ENCODE measurements around the gene NBAS. TPM values are rescaled to one million over a fixed set of nuclear protein-coding genes. Genes with fewer than 3 reads are reported as not detected.

NBAS gene
- total RNA-seq, 1 experiment from 2014 or later, result 32.5 TPM

DNA sequence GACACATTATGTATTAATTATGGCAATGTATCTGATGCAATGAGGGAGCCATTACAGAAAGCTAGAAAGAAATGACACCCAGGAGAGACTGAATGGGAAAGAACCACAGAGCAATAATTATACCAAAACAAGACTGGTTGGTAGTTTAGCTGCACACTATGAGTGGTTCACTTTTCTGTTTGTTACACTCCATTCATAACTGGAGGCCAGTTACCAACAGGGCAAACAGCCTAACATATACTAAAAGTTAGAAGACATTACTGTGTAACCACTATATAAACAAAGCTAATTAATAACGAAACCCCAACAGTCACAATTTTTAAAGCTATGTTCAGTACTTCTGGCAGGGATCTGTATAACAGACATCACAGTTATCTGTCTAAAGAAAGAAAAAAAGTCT is 49.4 kb downstream of the NBAS start:
- H3K23me2 ChIP-seq (ENCODE audit: insufficient read length, low read depth, low read length, poor library complexity, severe bottlenecking), result no peaks in the 10 kb centered on the region
- no peak overlapping the region for H3K23ac ChIP-seq (ENCODE audit: insufficient read length, low read depth, low read length)
- no peaks in the 10 kb centered on the region for H3K79me1 ChIP-seq (ENCODE audit: insufficient read depth, low read depth, low read length, poor library complexity, severe bottlenecking)
- H3K79me2 ChIP-seq (ENCODE audit: insufficient read depth, low read length), result no peaks in the 10 kb centered on the region
- H3K27me3 ChIP-seq (ENCODE audit: insufficient read depth, low read length), result no peaks in the 10 kb centered on the region
- no peak overlapping the region for H2BK15ac ChIP-seq (ENCODE audit: low read depth, low read length)
- H3K4me1 Mint-ChIP-seq, result no peaks in the 10 kb centered on the region
- H4K5ac ChIP-seq (ENCODE audit: insufficient read length, low read depth, low read length), result no peak overlapping the region
- H3K4ac ChIP-seq (ENCODE audit: low read depth, low read length), result no peak overlapping the region
- H3K36me3 Mint-ChIP-seq (ENCODE audit: insufficient read depth in 1 of 3, low read depth in 3 of 3), result peaks cover 8 to 20% (median 14%) of the 10 kb centered on the region in 3 experiments; a peak in 5 of 7 replicates
- no peak overlapping the region for H3T11ph ChIP-seq (ENCODE audit: low read length)
- no peak overlapping the region for H2BK12ac ChIP-seq (ENCODE audit: insufficient read length, low read depth, low read length)
- H3K4me3 Mint-ChIP-seq, result no peak overlapping the region
- H3K27me3 Mint-ChIP-seq (ENCODE audit: low read depth), result no peaks in the 10 kb centered on the region; the same call in 1 of the 2 replicates
- no peak overlapping the region for H3K27ac Mint-ChIP-seq
- no peak overlapping the region for H2BK20ac ChIP-seq (ENCODE audit: low read depth, low read length, poor library complexity, severe bottlenecking)
- no peak overlapping the region for H2BK5ac ChIP-seq (ENCODE audit: insufficient read length, low read length)
- H3K18ac ChIP-seq (ENCODE audit: insufficient read length, low read depth, low read length), result no peak overlapping the region
- H3K4me1 ChIP-seq (ENCODE audit: insufficient read depth, low read length), result no peaks in the 10 kb centered on the region
- no peak for DNase-seq
- H2AK5ac ChIP-seq (ENCODE audit: insufficient read length, low read length), result no peak overlapping the region
- no peak overlapping the region for H3K14ac ChIP-seq (ENCODE audit: insufficient read depth, low read length)
- no peaks in the 10 kb centered on the region; a peak in 1 of 5 replicates for H3K9me3 Mint-ChIP-seq
- H3K4me2 ChIP-seq (ENCODE audit: insufficient read depth, insufficient read length, low read length), result no peak overlapping the region
- WGBS (ENCODE audit: extremely low coverage, insufficient read length, low lambda C conversion rate), result no CpG with 5 or more reads among the region's 1 CpG
- TF ChIP-seq, protein P1, sequence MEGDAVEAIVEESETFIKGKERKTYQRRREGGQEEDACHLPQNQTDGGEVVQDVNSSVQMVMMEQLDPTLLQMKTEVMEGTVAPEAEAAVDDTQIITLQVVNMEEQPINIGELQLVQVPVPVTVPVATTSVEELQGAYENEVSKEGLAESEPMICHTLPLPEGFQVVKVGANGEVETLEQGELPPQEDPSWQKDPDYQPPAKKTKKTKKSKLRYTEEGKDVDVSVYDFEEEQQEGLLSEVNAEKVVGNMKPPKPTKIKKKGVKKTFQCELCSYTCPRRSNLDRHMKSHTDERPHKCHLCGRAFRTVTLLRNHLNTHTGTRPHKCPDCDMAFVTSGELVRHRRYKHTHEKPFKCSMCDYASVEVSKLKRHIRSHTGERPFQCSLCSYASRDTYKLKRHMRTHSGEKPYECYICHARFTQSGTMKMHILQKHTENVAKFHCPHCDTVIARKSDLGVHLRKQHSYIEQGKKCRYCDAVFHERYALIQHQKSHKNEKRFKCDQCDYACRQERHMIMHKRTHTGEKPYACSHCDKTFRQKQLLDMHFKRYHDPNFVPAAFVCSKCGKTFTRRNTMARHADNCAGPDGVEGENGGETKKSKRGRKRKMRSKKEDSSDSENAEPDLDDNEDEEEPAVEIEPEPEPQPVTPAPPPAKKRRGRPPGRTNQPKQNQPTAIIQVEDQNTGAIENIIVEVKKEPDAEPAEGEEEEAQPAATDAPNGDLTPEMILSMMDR (conservative IDR thresholded peaks at IDR 0.05), result no peak
- H4K91ac ChIP-seq (ENCODE audit: insufficient read length, low read depth, low read length), result no peak overlapping the region
- no peak overlapping the region for H2AFZ ChIP-seq (ENCODE audit: low read length)
- no peaks in the 10 kb centered on the region for H4K20me1 ChIP-seq (ENCODE audit: control insufficient read depth, insufficient read depth, insufficient read length)
- no peak overlapping the region for H3K56ac ChIP-seq (ENCODE audit: insufficient read length, low read depth, low read length)
- H3K9ac ChIP-seq (ENCODE audit: extremely low read depth, insufficient read length, low read length), result no peak overlapping the region
- no peak overlapping the region for H2BK120ac ChIP-seq (ENCODE audit: low read depth, low read length, poor library complexity, severe bottlenecking)
- H4K8ac ChIP-seq (replicated peaks; ENCODE audit: insufficient read length, low read depth, low read length), result no peak overlapping the region
- H3K27ac ChIP-seq (ENCODE audit: insufficient read length, low read depth, low read length), result no peak overlapping the region
- no peaks in the 10 kb centered on the region for H3K9me3 ChIP-seq (ENCODE audit: control insufficient read depth, low read depth, low read length)
